Central memory CD8-positive, alpha-beta T cell (primary cell): Measurements from ENCODE around the gene PTCHD1.

ENCODE experiments used
- ATAC-seq: fragments of 150-1000 bp; cut with Tn5 transposase; replicated peaks from 2 replicates; pipeline ENCODE4 v1.10.0; 2022; ENCODE audit warnings: mild to moderate bottlenecking, moderate FRiP score, moderate number of reproducible peaks; ENCODE audit not compliant: poor library complexity, severe bottlenecking; ENCODE audit errors: extremely low read depth
- DNase-seq, 2 donors: peaks; one replicate each; pipeline ENCODE4 v3.0.0; 2021; ENCODE audit warnings: low spot score in 2 of 2
- H3K27ac Mint-ChIP-seq: one replicate; pipeline ENCODE4 v1.8.0; 2022; ENCODE audit warnings: low read depth, mild to moderate bottlenecking, moderate library complexity, mixed read lengths
- H3K27me3 Mint-ChIP-seq: one replicate; pipeline ENCODE4 v1.8.0; 2022; ENCODE audit warnings: mixed read lengths
- H3K36me3 Mint-ChIP-seq: one replicate; pipeline ENCODE4 v1.8.0; 2022; ENCODE audit warnings: mild to moderate bottlenecking, moderate library complexity, mixed read lengths; ENCODE audit not compliant: insufficient read depth
- H3K4me1 Mint-ChIP-seq: one replicate; pipeline ENCODE4 v1.8.0; 2022; ENCODE audit warnings: mixed read lengths
- H3K4me3 Mint-ChIP-seq: one replicate; pipeline ENCODE4 v1.8.0; 2022; ENCODE audit warnings: mild to moderate bottlenecking, moderate library complexity, mixed read lengths
- H3K9me3 Mint-ChIP-seq: one replicate; pipeline ENCODE4 v1.8.0; 2022; ENCODE audit warnings: mixed read lengths

PTCHD1 gene

DNA sequence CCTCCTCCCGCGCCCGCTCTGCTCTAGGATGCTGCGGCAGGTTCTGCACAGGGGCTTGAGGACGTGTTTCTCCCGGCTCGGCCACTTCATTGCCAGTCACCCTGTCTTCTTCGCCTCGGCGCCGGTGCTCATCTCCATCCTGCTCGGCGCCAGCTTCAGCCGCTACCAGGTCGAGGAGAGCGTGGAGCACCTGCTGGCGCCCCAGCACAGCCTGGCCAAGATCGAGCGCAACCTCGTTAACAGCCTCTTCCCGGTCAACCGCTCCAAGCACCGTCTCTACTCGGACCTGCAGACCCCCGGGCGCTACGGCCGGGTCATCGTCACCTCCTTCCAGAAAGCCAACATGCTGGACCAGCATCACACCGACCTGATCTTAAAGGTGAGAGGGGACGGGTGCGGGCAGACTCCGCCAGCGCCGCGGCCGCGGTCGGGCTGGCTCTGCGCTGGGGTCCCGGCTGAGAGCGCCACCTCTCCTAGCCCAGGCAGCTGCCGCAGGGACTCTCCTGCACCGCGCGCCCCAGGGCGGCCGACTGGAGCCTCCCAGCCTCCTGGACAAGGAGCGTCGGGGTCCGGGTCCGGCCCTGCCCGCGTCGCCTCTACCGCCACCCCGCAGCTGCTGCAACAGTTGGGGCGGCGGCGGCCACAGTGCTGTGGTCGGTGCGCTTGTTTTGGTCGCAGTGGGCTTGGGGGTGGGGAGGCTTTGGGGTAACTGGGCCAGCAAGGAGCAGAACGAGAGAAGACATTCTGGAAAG is at the start of gene PTCHD1:
Gene PTCHD1 (plus strand): TSS at position 2 of the 752 bp plus-strand sequence. CDS start 27 bp downstream, at position 29.
- Mint-ChIP-seq H3K4me3 (no peak within 1 kb of the TSS), H3K36me3 (no peaks in the 10 kb centered on the region), H3K9me3 (no peaks in the 10 kb centered on the region), H3K27ac (no peak within 1 kb of the TSS), H3K4me1 (peaks cover 6% of the 10 kb centered on the region), H3K27me3 (peaks cover 45% of the 10 kb centered on the region)
- ATAC-seq, result no peak
- DNase-seq, result no peak

DNA sequence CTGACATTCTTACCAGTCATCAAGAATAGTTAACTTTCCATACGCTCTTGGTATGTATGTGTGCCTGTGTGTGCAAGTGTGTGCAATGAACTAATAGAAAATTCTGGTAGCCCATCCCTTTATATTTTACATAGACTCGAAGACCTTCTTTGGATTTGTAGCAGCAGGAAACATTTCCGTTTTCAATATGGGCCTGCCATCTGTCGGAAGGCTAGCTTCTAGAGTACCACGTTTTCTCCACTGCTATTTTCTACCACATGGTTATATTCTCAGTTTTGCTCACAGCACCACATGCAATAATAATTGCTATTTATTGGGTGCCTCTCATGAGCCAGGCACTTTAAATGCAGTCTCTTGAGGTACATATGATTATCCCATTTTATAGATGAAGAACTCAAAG is 47.9 kb upstream of the PTCHD1 start:
- DNase-seq (no peak), ATAC-seq (no peak)
- no peak overlapping the region for H3K4me3 Mint-ChIP-seq
- no peaks in the 10 kb centered on the region for H3K36me3 Mint-ChIP-seq
- H3K27me3 Mint-ChIP-seq, result no peaks in the 10 kb centered on the region
- no peak overlapping the region for H3K27ac Mint-ChIP-seq
- H3K4me1 Mint-ChIP-seq, result no peaks in the 10 kb centered on the region
- no peaks in the 10 kb centered on the region for H3K9me3 Mint-ChIP-seq

DNA sequence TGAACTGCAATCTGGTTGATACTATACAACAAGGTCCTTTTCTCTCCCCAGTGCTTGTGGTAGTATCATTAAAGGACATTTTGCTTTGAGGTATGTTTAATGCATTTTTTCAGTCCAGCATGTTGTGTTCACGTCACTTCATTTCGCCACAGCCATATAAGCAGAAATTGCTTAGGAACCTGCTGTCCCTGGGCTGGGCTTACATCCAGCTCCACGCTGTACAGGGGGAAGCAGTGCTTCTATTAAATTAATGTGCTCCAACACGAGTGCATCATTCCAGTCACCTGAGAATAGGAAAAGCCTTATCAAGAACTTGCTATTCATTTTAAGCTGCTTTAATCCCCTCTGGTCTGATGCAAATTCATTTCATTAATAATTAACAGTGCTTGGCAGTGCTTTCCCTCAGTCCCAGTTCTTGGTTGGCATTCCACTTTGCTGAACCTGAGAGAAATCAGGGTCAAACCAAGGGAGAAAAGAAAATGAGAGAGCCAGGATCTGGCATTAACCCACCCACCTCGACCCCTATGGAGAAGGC is 47.4 kb upstream of the PTCHD1 start:
- Mint-ChIP-seq H3K4me1 (no peaks in the 10 kb centered on the region), H3K36me3 (no peaks in the 10 kb centered on the region), H3K27me3 (no peaks in the 10 kb centered on the region), H3K27ac (no peak overlapping the region), H3K4me3 (no peak overlapping the region), H3K9me3 (no peaks in the 10 kb centered on the region)
- no peak for DNase-seq
- ATAC-seq, result no peak

DNA sequence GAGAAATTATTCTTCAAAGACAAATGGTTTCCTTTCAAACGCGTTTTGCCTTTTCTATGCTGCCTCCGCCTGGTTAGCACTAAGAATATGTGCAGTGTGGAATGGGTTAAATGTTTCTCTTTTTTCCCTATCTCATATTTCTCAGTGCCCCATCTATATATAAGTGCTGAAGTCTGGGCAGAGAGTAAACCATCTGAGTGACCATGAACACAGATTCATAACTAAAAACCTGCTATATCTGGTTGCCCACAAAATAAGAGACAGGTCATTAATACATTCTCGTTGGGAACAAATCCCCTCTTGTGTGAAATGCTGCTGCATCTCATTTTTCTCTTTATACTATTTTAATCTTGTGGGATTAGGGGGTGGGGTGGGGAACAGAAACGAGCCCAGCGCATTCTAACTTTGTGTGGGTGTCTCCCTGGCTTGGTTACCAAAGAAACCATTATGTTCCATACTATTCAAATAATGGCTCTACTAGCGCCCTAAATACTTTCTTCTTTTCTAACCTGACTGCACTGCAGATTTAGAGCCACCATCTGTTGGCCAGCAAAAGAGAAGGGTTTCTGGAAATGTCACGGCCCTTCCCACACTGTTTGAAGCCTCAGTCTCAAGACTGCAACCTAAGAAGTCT is 42.2 kb upstream of the PTCHD1 start:
- H3K27ac Mint-ChIP-seq, result no peak overlapping the region
- DNase-seq (no peak), ATAC-seq (no peak)
- no peaks in the 10 kb centered on the region for H3K36me3 Mint-ChIP-seq
- H3K4me1 Mint-ChIP-seq, result no peaks in the 10 kb centered on the region
- no peaks in the 10 kb centered on the region for H3K9me3 Mint-ChIP-seq
- H3K4me3 Mint-ChIP-seq, result no peak overlapping the region
- H3K27me3 Mint-ChIP-seq, result no peaks in the 10 kb centered on the region

DNA sequence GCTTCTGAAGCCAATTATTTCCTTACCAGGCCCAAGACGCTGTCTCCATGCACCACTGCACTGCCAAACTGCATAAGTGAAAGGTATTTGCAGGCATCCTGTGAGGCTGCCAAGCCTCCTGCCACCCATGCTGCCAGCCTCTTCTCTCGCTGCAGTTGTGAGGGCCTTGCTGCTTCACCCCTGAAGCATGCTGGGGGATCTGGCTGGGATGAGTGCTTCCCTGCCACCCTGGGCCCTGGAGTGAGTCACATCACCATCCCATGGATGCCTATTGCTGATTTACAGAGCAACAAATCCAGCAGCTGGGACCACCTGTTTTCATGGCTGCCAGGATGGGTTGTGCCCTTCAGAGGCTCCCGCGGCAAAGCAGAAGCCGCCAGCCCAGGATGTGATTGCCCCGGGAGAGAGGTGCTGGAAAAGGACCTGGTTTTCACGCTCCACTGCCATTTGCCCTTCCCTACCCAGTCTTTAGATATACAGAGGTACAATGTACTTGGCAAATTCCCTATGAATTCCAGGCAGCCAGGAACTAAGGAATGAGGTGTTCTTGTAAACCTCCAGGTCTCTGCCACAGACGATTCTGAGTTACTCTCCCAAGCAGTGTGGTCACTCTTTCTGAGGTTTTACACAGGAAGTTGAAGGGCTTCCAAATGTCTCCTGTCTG is 41.5 kb upstream of the PTCHD1 start:
- DNase-seq, result no peak
- no peak for ATAC-seq
- H3K27me3 Mint-ChIP-seq, result no peaks in the 10 kb centered on the region
- no peaks in the 10 kb centered on the region for H3K9me3 Mint-ChIP-seq
- H3K27ac Mint-ChIP-seq, result no peak overlapping the region
- H3K4me3 Mint-ChIP-seq, result no peak overlapping the region
- H3K36me3 Mint-ChIP-seq, result no peaks in the 10 kb centered on the region
- no peaks in the 10 kb centered on the region for H3K4me1 Mint-ChIP-seq

DNA sequence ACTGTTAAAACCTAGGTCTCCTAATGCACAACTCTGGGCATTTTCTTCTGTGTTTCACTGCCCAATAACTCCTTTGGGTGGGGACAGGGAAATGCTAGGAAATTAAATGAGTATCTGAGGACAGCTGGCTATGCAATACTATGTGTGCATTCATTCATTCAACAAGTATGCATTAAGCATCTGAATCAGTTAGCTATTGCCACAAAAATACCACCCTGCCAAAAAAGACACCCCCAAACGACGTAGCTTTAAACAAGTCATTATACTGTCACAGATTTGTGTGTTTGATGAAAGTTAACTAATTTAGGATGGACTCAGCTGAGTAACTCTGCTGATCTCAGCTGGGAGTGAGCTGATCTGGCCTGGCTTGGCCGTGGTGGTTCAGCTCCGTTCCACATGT is 29.8 kb upstream of the PTCHD1 start:
- Mint-ChIP-seq H3K9me3 (no peaks in the 10 kb centered on the region), H3K4me3 (no peak overlapping the region), H3K36me3 (no peaks in the 10 kb centered on the region), H3K27me3 (no peaks in the 10 kb centered on the region), H3K4me1 (no peaks in the 10 kb centered on the region), H3K27ac (no peak overlapping the region)
- ATAC-seq, result no peak
- DNase-seq, result no peak

DNA sequence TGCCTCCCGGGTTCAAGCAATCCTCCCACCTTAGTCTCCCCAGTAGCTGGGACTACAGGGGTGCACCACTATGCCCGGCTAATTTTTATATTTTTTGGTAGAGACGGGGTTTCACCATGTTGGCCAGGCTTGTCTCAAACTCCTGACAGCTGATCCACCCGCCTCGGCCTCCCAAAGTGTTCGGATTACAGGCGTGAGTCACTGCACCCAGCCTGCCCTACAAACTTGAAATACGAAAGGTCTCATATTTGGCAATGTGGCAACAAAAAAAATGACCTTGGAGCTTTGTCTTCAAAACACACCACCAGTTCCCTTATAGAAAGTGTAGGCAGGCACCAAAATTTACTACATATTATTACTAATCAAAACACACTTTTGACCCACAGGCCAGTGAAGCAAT is 22.9 kb upstream of the PTCHD1 start:
- H3K36me3 Mint-ChIP-seq, result no peaks in the 10 kb centered on the region
- no peak overlapping the region for H3K27ac Mint-ChIP-seq
- no peaks in the 10 kb centered on the region for H3K27me3 Mint-ChIP-seq
- H3K9me3 Mint-ChIP-seq, result no peaks in the 10 kb centered on the region
- no peaks in the 10 kb centered on the region for H3K4me1 Mint-ChIP-seq
- DNase-seq, result no peak
- H3K4me3 Mint-ChIP-seq, result no peak overlapping the region
- no peak for ATAC-seq

DNA sequence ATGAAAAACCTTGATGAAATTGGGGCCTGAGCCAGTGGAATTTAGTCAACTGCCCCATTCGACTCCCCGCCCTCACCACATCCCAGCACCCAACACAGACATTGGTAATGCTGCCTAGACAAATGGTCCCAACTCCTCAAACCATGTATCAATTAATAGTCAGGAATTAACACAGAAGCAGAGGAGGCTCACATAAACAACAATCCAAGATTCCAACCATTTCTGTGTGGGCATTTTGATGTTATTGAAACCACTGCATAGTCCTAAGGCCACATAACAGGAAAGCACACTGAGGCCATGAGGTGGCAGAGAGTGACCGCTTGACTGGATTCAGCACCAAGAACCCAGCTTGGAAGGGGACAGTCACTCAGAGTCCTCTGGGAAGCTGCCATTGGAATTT is 22.5 kb upstream of the PTCHD1 start:
- DNase-seq (no peak), ATAC-seq (no peak)
- no peak overlapping the region for H3K4me3 Mint-ChIP-seq
- H3K27ac Mint-ChIP-seq, result no peak overlapping the region
- no peaks in the 10 kb centered on the region for H3K4me1 Mint-ChIP-seq
- no peaks in the 10 kb centered on the region for H3K36me3 Mint-ChIP-seq
- no peaks in the 10 kb centered on the region for H3K9me3 Mint-ChIP-seq
- no peaks in the 10 kb centered on the region for H3K27me3 Mint-ChIP-seq

DNA sequence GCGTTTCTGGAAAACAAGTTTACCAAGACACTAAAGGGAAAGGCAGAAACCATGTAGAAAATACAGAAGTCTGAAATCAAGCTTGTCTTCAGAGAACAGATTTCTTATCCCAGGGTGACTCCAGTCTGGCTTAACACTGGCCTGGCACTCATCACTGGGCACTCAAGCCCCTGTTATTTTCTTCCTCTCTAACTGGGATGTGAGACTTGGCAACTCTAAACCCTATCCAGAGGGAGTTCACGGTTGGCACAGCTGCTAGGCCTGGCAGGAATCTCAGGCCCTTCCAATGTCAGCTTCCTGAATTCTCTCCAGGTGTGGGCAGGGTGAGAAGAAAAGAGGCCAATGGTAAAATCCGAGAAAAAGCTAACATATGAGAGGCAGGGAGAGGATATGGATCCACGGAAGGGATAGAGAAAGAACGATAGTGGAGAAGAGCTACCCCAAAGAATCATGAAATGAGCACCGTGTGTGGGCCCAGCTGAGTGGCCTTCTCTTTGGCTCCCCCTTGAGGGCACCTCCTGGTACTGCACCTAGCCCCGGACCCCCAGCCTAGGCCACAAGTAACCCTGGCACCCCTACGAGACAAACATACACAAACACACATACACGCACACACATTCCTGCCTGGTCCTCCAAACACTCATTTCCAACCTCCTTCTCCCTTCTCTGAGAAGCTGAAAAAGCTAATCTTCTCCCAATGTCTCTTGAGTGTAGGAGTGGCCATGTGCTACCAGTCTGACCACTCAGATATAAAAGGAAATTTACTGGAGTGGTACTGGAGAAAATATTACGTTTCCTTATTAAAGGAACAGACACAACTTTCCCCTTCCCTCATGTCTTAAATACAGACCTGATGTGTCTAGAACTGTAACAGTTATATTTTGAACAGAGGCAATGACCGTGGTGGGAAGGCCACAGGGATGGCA is 16.6 kb upstream of the PTCHD1 start:
- ATAC-seq (no peak), DNase-seq (no peak)

DNA sequence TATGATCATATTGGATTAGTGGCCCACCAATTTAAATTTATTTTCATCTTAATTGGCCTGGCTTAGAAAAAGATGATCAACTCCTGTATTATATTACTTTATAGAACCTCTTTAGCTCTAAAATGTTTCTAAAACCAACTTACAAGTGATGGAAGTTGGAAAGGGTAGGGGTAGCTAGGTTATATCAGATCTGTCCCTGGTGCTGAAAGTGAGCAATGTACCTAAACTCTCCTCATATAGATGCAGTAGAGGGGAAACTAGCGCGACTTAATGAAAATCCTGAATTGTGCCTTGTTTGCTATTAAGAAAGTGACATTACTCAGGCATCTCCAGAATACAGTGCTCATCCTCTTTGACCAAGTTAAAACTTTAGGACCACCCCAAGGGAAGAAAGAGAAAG is 7.5 kb upstream of the PTCHD1 start:
- no peaks in the 10 kb centered on the region for H3K9me3 Mint-ChIP-seq

More for the DNA sequence above, 16.6 kb upstream of the PTCHD1 start:
- Mint-ChIP-seq H3K36me3 (no peaks in the 10 kb centered on the region), H3K4me3 (no peak overlapping the region), H3K27me3 (no peaks in the 10 kb centered on the region), H3K27ac (no peak overlapping the region), H3K9me3 (no peaks in the 10 kb centered on the region), H3K4me1 (no peaks in the 10 kb centered on the region)

DNA sequence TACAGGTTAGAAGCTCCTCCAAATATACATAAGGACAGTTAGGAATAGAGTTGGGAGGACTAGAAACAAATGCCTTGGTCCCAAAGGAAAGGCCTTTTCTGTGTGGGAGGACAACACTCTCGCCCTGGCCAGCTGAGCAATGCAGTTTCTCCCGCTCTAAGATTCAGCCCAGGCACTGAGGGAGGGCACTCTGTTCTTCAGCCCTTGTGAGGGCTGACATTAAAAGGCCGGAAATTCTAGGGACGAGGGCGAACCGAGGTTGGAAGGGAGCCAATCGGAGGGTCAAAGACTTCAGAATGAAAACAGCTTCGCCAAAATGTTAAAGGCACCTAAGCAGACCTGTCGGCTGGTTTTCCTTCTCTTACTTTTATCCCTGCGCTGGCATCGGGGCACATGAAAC is 2.9 kb upstream of the PTCHD1 start:
- ATAC-seq, result no peak
- H3K27ac Mint-ChIP-seq, result no peak overlapping the region
- H3K36me3 Mint-ChIP-seq, result no peaks in the 10 kb centered on the region
- H3K4me1 Mint-ChIP-seq, result peaks cover 6% of the 10 kb centered on the region
- H3K9me3 Mint-ChIP-seq, result no peaks in the 10 kb centered on the region
- no peak overlapping the region for H3K4me3 Mint-ChIP-seq
- H3K27me3 Mint-ChIP-seq, result peaks cover 43% of the 10 kb centered on the region
- no peak for DNase-seq

More for the DNA sequence above, 7.5 kb upstream of the PTCHD1 start:
- H3K36me3 Mint-ChIP-seq, result no peaks in the 10 kb centered on the region
- H3K4me1 Mint-ChIP-seq, result no peaks in the 10 kb centered on the region
- no peak for ATAC-seq
- H3K27me3 Mint-ChIP-seq, result peaks cover 23% of the 10 kb centered on the region
- DNase-seq, result no peak
- H3K4me3 Mint-ChIP-seq, result no peak overlapping the region
- H3K27ac Mint-ChIP-seq, result no peak overlapping the region
